ENCODE data around the gene PFDN4. TPM values are rescaled to one million over a fixed set of nuclear protein-coding genes. Genes with fewer than 3 reads are reported as not detected.

Gene PFDN4
- polyA plus RNA-seq, 6 donors from 2014 or later: 39.2 to 66.3 (median 61.9) TPM

DNA sequence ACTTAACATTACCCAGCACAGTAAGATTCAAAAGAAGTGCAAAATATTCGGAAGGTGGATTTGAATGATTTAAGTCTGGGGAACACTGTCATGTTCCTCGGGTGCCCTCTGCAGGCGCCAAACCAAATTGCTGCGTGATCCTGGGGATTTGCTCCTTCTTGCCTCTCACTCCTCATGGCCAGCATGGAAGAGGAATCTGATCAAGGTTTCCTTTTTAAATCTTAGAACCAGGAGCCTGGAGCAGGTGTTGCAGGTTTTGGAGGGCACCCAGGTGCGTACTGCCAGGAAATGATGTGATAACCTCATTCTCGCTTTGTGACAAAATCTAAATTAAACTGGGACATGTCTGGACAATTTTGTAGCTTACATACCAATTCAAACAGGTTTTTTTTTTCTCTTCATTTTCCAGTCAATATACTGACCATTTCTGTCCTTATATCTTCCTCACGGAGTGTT lies 8.1 kb upstream of the PFDN4 start:
- no peak for ATAC-seq (ENCODE audit: low read depth in 2 of 2)
- DNase-seq: peak; percentile 51
- Mint-ChIP-seq H3K36me3 (no peaks in the 10 kb centered on the region), H3K27ac (no peak overlapping the region), H3K4me3 (no peak overlapping the region), H3K27me3 (peaks cover 0 to 21% (median 15%) of the 10 kb centered on the region in 3 donors), H3K4me1 (peaks cover 0 to 3% (median 0%) of the 10 kb centered on the region in 3 donors), H3K9me3 (no peaks in the 10 kb centered on the region)

DNA sequence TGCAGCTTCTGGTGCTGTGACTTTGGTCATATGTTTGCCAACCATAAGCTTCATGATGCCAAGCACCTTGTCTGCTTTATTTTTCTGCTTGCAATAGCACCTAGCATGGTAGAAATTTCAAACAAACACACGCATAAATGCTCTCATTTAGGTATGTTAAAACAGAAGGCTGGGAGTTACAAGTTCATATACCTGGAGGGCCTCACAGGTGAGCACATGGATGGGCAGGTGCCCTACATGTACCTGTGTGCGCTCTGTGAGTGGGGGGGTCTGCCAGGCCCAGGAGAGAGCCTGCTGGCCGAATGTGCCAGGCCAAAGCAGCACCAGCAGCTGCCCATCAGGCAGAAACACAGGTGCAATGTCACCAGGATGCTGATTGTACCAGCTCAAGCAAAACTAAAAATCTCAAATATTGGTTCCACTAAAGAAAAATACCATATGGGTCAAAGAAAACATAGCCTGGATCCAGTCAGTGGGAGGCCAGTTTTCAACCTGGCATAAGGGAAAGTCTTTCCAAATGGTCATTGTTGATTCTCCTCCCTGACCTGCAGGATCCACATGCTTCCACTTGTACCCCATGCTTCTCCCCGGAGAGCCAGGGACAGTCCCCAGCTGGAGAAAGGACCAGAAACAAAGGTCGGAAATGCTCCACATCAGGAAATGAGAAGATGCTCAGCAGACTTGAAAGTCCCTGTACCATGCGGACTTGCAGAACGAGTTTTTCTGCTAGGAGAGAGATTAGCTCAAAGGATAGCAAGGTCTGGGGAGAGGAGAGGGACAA lies 7.2 kb upstream of the PFDN4 start:
- Mint-ChIP-seq H3K27ac (no peak overlapping the region), H3K36me3 (no peaks in the 10 kb centered on the region), H3K27me3 (peaks cover 0 to 12% (median 11%) of the 10 kb centered on the region in 3 donors), H3K4me3 (no peak overlapping the region), H3K9me3 (no peaks in the 10 kb centered on the region), H3K4me1 (peaks cover 0 to 3% (median 0%) of the 10 kb centered on the region in 3 donors)
- no peak for ATAC-seq (ENCODE audit: low read depth in 2 of 2)
- no peak for DNase-seq

DNA sequence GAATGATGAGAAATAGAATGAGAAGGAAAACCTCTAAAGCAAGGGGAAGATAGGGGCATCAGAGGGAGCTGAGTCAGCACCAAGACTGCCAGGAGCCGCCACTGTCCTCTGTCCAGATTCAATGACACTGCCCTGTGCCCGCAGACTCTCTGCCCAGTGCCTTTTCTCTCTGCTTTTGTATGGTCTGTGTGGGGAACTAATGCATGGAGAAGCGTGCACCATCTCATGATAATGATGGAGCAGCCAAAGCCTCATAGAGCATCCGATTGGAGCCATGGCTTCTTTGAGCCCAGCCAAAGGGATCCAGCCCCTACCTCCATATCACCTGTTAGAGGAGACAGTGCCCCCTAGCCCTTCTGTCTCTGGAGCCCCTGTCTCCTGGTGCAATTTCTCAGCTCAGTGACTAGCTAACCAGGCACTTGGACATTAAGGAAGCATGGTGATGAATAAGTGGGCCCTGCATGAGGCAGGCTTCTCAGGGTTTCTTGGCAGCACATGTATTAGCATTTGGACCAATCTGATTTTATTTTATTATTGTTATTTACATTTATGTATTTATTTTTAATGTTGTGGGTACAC lies 6.5 kb upstream of the PFDN4 start:
- ATAC-seq (ENCODE audit: low read depth in 2 of 2) (no peak), DNase-seq (no peak)
- H3K4me1 Mint-ChIP-seq: peaks cover 0 to 3% (median 0%) of the 10 kb centered on the region in 3 donors
- peaks cover 0 to 9% (median 7%) of the 10 kb centered on the region in 3 donors for H3K27me3 Mint-ChIP-seq
- no peak overlapping the region for H3K27ac Mint-ChIP-seq
- H3K4me3 Mint-ChIP-seq: no peak overlapping the region
- H3K9me3 Mint-ChIP-seq: no peaks in the 10 kb centered on the region
- H3K36me3 Mint-ChIP-seq: no peaks in the 10 kb centered on the region

DNA sequence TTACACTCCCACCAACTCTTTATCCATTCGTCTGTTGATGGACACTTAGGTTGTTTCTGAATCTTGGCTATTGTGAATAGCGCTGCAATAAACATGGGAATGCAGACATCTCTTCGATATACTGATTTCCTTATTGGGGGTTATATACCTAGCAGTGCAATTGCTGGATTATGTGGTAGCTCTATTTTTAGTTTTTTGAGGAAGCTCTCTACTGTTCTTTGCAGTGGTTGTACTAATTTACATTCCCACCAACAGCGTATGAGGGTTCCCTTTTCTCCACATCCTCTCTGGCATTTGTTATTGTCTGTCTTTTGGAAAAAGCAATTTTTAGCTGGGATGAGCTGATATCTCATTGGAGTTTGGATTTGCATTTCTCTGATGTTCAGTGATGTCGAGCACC lies 4.6 kb upstream of the PFDN4 start:
- H3K4me1 Mint-ChIP-seq: peaks cover 0 to 5% (median 5%) of the 10 kb centered on the region in 3 donors
- DNase-seq: no peak
- no peaks in the 10 kb centered on the region for H3K9me3 Mint-ChIP-seq

DNA sequence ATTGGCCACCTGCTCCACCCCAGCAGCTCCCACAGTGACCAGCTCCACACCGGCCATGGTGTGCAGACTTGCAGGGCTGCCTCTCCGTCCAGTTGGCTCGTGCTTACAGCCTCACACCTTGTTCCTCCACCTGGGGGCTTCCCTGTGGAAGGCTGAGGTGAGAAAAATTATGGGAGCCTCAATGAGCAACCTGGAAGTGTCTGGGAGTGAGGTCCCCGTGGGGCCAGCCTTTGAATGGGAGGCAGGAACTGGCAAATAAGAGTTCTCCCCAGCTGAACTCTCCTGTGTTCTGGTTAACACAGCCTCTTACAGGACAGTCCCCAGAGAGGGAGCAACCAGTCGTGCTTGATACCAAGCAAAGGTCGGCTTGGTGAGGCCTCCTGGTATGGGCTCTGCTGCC lies 3.8 kb upstream of the PFDN4 start:
- ATAC-seq (ENCODE audit: low read depth in 2 of 2): no peak
- Mint-ChIP-seq H3K4me3 (peak overlapping the region in 1 of 8 donors; percentile 57), H3K9me3 (no peaks in the 10 kb centered on the region), H3K27ac (no peak overlapping the region), H3K36me3 (no peaks in the 10 kb centered on the region), H3K4me1 (peaks cover 5 to 11% (median 10%) of the 10 kb centered on the region in 3 donors), H3K27me3 (peaks cover 0 to 9% (median 7%) of the 10 kb centered on the region in 3 donors)
- no peak for DNase-seq

More for the DNA sequence above, 4.6 kb upstream of the PFDN4 start:
- H3K27ac Mint-ChIP-seq: no peak overlapping the region
- no peak overlapping the region for H3K4me3 Mint-ChIP-seq
- H3K27me3 Mint-ChIP-seq: peaks cover 0 to 9% (median 7%) of the 10 kb centered on the region in 3 donors
- H3K36me3 Mint-ChIP-seq: no peaks in the 10 kb centered on the region
- ATAC-seq (ENCODE audit: low read depth in 2 of 2): no peak

DNA sequence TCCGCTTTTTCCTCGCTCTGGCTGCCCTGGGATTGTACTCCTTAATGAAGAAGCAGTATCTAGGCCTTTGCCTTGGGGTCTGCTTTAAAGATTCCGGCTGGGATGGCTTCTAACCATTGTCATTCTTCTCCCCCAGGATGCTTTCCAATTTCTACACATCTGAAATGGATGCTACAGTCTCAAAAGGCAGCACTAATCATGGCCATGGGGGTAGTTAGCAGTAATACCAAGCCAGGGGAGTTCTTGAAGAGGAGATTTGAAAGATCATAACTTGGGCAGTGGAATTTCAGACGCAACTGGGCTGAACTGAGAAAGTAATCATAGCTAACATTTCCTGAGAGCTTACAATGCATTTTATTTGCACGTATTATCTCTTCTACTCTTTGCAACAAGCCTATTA lies 3.4 kb upstream of the PFDN4 start:
- H3K27me3 Mint-ChIP-seq: peaks cover 0 to 9% (median 7%) of the 10 kb centered on the region in 3 donors

DNA sequence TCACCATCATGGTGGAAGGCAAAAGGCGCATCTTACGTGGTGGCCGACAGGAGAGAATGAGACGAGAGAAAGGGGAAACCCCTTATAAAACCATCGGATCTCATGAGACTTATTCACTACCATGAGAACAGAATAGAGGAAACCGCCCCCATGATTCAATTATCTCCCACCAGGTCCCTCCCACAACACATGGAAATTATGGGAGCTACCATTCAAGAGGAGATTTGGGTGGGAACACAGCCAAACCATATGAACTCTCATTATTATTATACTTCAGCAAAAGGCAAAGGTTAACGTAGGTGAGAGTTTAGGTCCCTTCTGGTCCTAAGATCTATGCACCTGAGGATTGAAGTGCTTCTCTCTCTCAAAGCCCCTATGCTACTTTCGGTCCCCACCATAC lies 2.4 kb upstream of the PFDN4 start:
- Mint-ChIP-seq H3K27me3 (peaks cover 0 to 9% (median 7%) of the 10 kb centered on the region in 3 donors), H3K9me3 (no peaks in the 10 kb centered on the region), H3K27ac (no peak overlapping the region), H3K36me3 (no peaks in the 10 kb centered on the region), H3K4me1 (peaks cover 12 to 23% (median 18%) of the 10 kb centered on the region in 3 donors), H3K4me3 (peak overlapping the region in 1 of 8 donors; percentile 57)
- no peak for DNase-seq
- no peak for ATAC-seq (ENCODE audit: low read depth in 2 of 2)

More for the DNA sequence above, 3.4 kb upstream of the PFDN4 start:
- DNase-seq: no peak
- peaks cover 6 to 15% (median 13%) of the 10 kb centered on the region in 3 donors for H3K4me1 Mint-ChIP-seq
- ATAC-seq (ENCODE audit: low read depth in 2 of 2): no peak
- H3K4me3 Mint-ChIP-seq: peak overlapping the region in 1 of 8 donors; percentile 57
- no peaks in the 10 kb centered on the region for H3K36me3 Mint-ChIP-seq
- no peaks in the 10 kb centered on the region for H3K9me3 Mint-ChIP-seq
- no peak overlapping the region for H3K27ac Mint-ChIP-seq

DNA sequence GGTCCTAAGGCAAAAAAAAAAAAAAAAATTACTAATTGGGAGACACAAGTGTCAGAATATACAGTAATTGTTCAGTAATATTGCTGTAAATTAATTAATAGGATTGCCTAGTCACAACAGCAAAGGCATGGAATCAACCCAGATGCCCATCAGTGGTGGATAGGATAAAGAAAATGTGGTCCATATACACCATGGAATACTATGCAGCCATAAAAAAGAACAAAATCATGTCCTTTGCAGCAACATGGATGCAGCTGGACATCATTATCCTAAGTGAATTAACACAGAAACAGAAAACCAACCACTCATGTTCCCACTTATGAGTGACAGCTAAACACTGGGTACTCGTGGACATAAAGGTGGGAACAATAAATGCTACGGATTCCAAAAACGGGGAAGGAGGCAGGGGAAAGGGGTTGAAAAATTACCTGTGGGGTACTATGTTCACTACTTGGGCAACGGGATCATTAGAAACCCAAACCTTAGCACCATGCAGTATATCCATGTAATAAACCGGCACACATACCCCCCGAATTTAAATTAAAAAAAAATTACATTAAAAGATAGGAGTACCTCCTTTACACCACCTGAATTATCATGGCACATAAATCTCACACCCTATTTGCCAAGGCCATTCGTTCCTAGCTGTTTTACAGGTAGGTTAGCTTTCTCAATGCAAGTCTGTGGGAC lies 689 bp upstream of the PFDN4 start:
- Mint-ChIP-seq H3K27me3 (peaks cover 0 to 9% (median 7%) of the 10 kb centered on the region in 3 donors), H3K4me3 (peak overlapping the region; percentile 90 to 99 (median 98)), H3K27ac (peak overlapping the region; percentile 99 to 100 (median 100)), H3K4me1 (peaks cover 16 to 27% (median 26%) of the 10 kb centered on the region in 3 donors), H3K36me3 (no peaks in the 10 kb centered on the region), H3K9me3 (no peaks in the 10 kb centered on the region)
- DNase-seq: no peak
- ATAC-seq (ENCODE audit: low read depth in 2 of 2): no peak

DNA sequence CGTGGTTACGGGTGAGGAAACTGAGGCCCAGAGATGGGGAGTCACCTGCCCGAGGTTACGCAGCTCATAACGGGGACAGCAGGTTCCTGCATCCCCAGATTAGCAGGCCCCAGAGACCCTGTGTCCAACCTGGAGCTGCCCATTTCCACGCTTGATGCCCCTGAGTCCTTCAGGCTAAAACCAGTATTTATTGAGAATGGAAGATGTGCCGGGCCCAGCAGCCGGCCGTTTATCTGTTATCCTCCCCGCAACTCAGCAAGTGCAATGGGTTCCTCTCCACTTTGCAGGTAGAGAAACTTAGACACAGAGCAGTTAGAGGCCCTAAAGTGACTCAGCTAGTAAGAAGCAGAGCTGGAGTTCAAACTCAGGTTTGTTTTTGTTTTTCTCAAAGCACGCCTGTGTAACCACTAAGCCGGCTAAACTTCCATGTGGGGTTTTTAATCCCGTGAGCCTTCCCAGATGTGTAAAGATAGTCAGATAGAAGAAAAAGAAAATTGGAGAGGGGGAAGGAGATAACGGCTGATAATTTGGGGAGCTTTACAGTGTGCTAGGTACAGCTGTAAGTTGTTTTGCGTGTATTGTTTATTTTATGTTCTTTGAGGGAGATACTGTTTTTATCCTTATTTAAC lies 775 bp downstream of the PFDN4 start:
- Mint-ChIP-seq H3K4me3 (peak overlapping the region; percentile 73 to 98 (median 90)), H3K4me1 (peaks cover 16 to 28% (median 27%) of the 10 kb centered on the region in 3 donors), H3K9me3 (no peaks in the 10 kb centered on the region), H3K27ac (peak overlapping the region; percentile 14 to 99 (median 53)), H3K27me3 (no peaks in the 10 kb centered on the region), H3K36me3 (no peaks in the 10 kb centered on the region)
- no peak for ATAC-seq (ENCODE audit: low read depth in 2 of 2)
- no peak for DNase-seq

DNA sequence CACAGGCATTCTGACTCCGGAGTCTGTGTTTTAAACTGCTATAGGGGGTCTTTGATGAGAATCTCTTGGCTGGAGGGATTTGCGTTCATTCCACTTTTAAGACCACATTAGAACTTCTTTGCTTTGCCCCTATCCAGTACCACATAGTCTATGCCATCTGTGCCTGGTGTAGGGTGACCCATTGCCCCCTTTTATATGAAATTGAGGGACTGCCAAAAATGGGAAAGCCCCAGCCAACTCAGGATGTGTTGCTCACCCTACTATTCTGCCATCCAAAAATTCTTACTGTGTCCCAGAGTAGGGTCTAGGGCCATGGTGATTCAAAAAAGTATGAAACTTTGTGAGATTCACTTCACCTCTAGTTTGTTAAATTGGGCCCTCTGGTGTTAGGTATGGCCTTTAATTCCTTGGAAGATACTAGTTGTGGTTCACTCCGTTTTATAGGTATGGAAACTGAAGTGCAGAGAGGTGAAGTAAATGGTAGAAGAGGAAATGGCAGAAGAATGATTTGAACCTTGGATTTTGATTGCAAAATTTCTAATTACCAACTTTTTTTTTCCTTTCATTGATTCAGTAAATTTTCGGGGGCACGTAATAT lies 1.4 kb downstream of the PFDN4 start:
- Mint-ChIP-seq H3K36me3 (no peaks in the 10 kb centered on the region), H3K4me1 (peaks cover 16 to 28% (median 27%) of the 10 kb centered on the region in 3 donors), H3K27me3 (no peaks in the 10 kb centered on the region), H3K4me3 (peak overlapping the region; percentile 73 to 98 (median 90)), H3K27ac (peak overlapping the region in 2 of 6 donors; percentile 59 to 99), H3K9me3 (no peaks in the 10 kb centered on the region)
- DNase-seq (no peak), ATAC-seq (ENCODE audit: low read depth in 2 of 2) (no peak)

DNA sequence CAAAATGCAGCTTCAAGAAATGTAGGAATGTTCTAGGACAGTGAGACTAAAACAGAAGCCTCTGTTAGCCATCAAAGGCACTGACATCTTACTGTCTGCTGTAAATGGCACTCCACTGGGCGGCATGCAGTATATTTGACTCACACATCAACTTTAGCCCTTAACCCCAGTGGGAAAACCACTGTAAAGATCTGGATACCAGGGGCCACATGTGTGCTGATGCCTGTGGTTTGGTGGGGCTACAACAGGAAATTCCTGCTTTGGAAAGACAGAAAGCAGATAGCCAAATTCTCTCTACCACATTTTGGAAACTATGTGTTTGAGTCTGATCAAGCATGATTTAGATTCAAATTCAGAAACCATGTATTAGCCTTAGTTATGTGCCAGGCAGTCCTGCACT lies 4.3 kb downstream of the PFDN4 start:
- peaks cover 16 to 28% (median 27%) of the 10 kb centered on the region in 3 donors for H3K4me1 Mint-ChIP-seq
- DNase-seq (no peak), ATAC-seq (ENCODE audit: low read depth in 2 of 2) (no peak)
- H3K27ac Mint-ChIP-seq: no peak overlapping the region
- peaks cover 4 to 7% of the 10 kb centered on the region in 2 donors for H3K36me3 Mint-ChIP-seq
- H3K4me3 Mint-ChIP-seq: no peak overlapping the region
- no peaks in the 10 kb centered on the region for H3K9me3 Mint-ChIP-seq
- no peaks in the 10 kb centered on the region for H3K27me3 Mint-ChIP-seq

DNA sequence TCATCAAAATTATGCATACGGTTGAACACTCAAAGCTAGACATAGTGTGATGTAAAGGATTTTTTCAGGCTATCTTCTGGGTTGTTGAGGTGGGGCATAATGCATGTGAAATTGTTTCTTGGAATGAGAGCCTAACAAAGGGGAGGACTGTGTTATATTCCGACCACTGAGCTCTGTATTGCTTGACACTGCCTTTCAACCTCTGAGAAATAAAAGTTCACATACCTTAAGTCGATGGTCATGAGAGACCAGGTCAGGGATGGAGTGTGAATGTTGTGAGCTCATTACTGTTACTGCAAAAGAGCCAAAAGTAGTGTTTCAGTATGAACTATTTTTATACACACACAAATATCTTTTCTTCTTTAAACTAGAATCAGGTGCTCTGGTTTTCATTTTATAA lies 5.0 kb downstream of the PFDN4 start:
- DNase-seq (no peak), ATAC-seq (ENCODE audit: low read depth in 2 of 2) (no peak)
- H3K4me3 Mint-ChIP-seq: peak overlapping the region in 2 of 8 donors; percentile 57 to 61
- no peak overlapping the region for H3K27ac Mint-ChIP-seq
- no peaks in the 10 kb centered on the region for H3K27me3 Mint-ChIP-seq
- peaks cover 4 to 8% of the 10 kb centered on the region in 2 donors for H3K36me3 Mint-ChIP-seq
- no peaks in the 10 kb centered on the region for H3K9me3 Mint-ChIP-seq
- H3K4me1 Mint-ChIP-seq: peaks cover 16 to 26% (median 23%) of the 10 kb centered on the region in 3 donors

DNA sequence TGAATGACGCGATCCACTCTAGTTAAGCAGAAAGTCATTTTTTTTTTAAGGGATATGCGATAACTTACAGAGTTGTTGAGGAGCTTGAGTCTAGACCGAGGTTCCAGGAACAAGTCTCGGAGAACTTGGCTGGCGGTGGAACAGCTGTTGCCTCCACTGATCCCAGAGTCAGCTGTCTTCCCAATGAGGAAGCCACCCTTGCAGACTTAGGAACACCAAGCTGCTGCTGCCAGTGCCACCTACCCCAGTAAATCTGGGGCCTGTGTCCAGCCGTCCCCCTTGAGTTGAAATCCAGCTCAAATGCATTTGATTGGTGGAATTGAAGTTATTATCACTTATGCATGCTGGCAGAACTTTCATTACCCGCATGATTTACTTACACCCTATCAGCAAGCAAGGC lies 6.7 kb downstream of the PFDN4 start:
- H3K4me3 Mint-ChIP-seq: no peak overlapping the region
- H3K36me3 Mint-ChIP-seq: peaks cover 4 to 8% of the 10 kb centered on the region in 2 donors
- no peaks in the 10 kb centered on the region for H3K9me3 Mint-ChIP-seq
- peaks cover 10 to 15% (median 12%) of the 10 kb centered on the region in 3 donors for H3K4me1 Mint-ChIP-seq
- no peaks in the 10 kb centered on the region for H3K27me3 Mint-ChIP-seq
- no peak for DNase-seq
- H3K27ac Mint-ChIP-seq: no peak overlapping the region
- no peak for ATAC-seq (ENCODE audit: low read depth in 2 of 2)

Data from naive B cell (primary cell).